NCI-H146 (cell line): ENCODE results near the gene EMC7.
"Not testable (repeated sequence)": the region's sequence is repeated elsewhere in the genome, so short reads cannot be mapped to it uniquely, and the experiment has no call there.

Source experiments
- DNase-seq: peaks from one replicate; lab custom pipeline; 2025; lab: John Stamatoyannopoulos, UW

Gene EMC7

DNA sequence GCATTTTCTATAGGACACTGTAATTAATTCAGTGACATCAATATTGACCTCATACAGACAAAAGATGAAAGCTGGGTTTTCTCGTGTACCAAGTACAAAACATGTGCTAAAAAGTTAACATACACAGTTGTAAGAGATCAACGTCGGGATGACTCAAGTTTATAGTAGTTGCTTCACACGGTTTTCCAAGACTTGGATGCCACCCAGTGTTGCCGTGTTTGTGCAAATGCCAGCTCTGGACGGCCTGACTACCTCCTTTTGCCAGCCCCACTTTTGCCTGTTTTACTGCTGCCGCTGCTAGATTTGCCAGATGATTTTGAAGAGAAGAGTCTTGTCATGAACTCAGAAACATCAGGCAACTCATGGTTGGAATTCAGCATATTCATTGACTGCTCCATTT is 17.6 kb downstream of the EMC7 start:
- no peak for DNase-seq

DNA sequence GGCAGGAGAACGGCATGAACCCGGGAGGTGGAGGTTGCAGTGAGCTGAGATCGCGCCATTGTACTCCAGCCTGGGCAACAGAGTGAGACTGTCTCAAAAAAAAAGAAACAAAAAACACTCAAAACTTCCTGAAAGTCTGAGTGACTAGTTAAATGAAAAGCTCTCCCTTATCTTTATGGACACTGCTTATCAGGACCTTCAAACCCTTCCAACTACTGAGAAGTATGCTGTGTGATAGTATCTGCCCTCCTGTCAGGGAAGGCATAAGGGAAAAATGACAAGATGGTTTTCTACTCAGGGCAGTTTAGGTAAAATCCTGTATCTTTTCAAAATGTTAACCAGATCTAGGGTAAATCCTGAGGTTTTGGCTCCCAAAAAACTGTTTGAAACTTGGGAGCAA is 21.8 kb downstream of the EMC7 start:
- no peak for DNase-seq

DNA sequence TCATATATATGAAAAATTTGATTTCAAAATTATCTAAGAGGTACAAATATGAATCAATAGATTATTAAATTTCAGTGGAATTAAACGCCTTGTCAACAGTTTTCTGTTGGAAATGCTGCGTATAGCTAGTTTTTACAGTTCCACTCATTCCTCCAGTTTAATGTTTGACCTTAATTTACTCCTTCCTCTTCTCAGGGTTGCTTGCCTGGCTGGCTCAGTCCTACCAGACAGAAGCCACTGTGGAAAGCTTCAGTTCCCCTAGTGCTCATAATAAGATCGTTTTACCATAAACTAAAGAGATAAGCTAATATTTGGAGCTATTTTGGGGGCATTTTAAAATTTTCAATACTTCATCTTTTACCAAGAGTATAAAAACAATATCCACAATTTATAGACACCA is 22.8 kb downstream of the EMC7 start:
- DNase-seq, result no peak

DNA sequence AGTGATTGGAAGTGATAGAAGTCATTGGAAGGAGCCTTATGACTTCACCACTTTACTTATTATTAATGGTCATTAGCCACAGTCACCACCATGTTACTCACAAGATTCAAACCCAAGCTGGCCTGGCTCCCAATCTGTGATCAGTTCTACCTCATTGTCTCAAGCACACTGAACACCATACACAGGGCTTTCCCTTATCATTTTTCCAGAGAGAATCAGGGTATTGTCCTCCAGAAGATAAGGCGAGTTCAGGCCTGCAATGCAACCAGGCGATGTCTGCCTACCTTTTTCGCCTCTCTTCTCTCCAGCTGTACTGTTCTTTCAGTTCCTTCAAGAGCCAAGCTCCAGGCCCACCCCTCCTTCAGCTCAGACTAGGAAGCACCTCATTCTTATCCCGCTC is 24.9 kb downstream of the EMC7 start:
- DNase-seq, result no peak

DNA sequence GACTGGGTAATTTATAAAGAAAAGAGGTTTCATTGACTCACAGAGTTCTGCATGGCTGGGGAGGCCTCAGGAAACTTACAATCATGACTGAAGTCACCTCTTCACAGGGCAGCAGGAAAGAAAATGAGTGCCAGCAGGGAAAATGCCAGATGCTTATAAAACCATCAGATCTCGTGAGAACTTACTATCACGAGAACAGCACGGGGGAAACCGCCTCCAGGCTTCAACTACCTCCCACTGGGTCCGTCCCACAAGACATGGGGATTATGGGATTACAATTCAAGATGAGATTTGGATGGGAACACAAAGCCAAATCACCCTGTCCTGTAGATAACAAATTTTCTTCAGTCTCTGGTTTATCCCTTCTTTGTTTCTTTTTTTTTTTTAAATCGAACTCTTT is 31.7 kb downstream of the EMC7 start:
- no peak for DNase-seq

GRCh38 chr15:34065941-34066340 is 35.7 kb downstream of the EMC7 start:
- no peak for DNase-seq

DNA sequence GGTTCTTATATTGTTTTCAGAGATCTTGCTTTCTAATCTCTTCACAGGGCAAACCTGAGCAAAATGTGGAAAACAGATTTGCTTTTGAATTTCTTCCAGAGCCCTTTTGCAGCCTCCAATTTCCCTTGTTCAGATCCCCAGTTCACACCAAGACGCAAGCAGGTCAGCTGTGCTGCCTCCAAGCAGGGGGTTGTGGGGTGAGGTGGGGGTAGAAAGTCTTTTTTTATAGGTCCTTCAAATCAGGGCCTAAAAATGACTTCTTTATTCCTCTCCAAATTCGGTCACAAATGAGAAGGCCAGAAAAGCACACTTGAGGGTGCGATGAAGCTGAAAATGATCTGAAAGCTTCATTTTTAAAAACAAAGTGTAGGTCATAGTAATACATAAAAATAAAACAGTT is 36.4 kb downstream of the EMC7 start:
- DNase-seq, result no peak

DNA sequence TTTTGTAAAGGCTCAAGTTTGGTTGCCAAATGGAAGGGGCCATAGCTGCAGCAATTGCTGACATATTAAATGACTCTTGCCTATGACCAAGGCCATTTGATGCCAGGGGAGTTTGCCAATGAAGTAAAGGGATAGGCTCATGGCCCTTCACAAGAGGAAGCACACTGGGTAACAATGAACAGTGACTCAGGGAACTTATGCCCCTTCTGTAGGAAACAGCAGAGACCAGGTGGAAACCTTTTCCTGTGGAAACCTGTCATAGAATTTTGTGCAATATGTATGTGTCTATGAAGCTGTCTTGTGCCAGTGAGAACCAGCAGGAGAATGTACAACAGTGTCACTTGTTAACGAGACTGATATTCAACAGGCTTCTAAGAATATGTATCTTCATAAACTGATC is 37.2 kb downstream of the EMC7 start:
- no peak for DNase-seq

DNA sequence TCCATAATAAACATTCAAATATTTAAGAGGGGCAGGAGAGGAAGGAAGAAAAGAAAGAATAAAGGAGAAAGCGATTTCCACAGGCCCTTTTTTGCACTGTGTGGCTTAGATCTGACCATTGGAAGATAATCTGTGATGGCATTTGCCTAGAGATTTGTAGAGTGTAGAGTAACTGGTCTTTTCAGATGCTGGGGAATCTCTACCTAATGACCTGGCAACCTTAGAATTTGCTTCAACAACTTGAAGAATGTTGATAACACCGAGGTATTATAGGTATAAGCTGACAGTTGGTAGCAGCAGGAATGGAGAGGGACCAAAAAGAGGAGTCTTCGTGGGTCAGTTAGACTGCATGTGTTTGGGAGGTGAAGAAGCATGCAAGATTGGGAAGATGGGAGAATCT is 41.7 kb downstream of the EMC7 start:
- DNase-seq, result no peak

DNA sequence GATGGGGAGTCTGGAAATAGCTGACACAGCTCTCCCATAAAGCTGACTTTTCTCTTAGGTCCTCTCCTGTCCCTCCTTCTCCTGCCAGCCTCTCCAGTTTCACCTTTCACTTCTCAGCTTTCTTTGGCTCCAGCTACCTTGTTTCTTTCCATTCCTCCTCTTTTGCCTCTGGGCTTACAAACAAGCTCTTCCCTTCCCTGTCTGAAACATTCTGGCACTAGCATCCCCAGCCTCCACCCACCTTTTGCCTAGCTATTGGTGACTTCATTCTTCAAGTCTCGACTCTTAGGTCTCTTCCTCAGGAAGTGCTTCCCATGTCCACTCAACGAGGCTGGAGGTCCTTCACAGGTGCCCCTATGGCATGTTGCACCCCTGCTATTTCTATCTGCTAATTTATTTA is 42.2 kb downstream of the EMC7 start:
- no peak for DNase-seq

DNA sequence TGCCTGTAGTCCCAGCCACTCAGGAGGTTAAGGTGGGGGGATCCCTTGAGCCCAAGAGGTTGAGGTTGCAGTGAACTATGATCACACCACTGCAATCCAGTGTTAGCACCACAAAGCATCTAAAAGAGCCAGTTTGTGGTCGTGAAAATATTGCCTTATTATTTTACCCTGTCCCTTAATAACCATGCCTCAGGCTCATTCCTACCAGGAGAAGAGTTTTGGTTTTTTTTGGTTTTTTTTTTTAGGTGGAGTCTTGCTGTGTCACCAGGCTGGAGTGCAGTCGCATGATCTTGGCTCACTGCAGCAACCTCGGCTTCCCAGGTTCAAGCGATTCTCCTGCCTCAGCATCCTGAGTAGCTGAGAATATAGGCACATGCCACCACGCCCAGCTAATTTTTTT is 44.8 kb downstream of the EMC7 start:
- DNase-seq, result no peak

DNA sequence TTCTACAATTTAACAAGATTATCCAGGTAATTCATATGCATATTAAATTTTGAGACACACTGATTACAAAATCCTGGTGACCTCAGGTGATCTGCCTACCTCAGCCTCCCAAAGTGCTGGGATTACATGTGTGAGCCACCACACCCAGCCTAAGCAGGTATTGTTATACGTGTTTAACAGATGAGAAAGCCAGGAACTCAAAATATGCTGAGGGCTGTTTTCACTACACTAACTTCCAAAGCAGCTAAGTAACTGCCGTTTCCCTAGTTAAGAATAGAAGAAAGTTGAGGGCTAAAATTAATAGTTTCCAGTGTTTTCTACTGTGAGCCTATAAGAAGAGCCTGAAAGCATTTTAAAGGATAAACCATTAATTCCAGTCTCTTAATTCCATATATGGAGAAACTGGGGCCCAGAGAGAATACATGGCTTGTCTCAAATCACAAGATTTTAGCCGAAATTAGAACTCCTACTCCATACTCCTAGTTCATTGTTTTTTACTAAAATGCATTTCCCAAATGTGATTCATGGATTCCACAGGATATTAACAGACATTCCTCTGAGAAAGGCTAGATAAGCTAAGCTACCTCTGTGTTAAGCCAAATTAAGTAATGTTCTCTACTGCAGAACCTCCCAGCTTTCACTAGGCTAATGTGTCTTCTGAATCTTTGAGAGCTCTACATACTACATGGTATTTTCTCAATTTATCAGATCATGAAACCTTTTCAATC is 45.6 kb downstream of the EMC7 start:
- no peak for DNase-seq

DNA sequence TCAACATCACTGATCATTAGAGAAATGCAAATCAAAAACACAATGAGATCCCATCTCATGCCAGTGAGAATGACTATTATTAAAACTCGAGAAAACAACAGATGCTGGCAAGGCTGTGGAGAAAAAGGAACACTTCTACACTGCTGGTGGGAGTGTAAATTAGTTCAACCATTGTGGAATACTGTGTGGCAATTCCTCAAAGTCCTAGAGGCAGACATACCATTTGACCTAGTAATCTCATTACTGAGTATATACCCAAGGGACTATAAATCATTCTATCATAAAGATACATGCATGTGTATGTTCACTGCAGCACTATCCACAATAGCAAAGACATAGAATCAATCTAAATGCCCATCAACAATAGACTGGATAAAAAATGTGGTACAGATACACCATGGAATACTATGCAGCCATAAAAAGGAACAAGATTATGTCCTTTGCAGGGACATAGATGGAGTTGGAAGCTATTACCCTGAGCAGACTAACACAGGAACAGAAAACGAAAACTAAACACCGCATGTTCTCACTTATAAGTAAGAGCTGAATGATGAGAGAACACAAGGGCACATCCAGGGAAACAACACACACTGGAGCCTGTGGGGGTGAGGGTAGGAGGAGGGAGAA is 47.5 kb downstream of the EMC7 start:
- DNase-seq, result no peak

GRCh38 chr15:34050385-34050784 is 51.3 kb downstream of the EMC7 start:
- DNase-seq, result not testable (repeated sequence)

DNA sequence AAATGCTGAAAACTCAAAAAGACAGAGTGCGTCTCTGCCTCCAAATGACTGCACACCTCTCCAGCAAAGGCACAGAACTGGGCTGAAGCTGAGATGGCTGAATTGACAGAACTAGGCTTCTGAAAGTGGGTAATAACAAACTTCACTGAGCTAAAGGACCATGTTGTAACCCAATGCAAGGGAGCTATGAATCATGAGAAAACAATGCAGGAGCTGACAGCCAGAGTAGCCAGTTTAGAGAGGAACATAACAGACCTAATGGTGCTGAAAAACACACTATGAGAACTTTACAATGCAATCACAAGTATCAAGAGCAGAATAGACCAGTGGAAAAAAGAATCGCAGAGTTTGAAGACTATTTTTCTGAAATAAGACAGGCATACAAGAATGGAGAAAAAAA is 52.5 kb downstream of the EMC7 start:
- DNase-seq, result no peak

- peak; percentile 13 for DNase-seq
These were observed 53.5 kb downstream of the EMC7 start for GRCh38 chr15:34047893-34048775.

DNA sequence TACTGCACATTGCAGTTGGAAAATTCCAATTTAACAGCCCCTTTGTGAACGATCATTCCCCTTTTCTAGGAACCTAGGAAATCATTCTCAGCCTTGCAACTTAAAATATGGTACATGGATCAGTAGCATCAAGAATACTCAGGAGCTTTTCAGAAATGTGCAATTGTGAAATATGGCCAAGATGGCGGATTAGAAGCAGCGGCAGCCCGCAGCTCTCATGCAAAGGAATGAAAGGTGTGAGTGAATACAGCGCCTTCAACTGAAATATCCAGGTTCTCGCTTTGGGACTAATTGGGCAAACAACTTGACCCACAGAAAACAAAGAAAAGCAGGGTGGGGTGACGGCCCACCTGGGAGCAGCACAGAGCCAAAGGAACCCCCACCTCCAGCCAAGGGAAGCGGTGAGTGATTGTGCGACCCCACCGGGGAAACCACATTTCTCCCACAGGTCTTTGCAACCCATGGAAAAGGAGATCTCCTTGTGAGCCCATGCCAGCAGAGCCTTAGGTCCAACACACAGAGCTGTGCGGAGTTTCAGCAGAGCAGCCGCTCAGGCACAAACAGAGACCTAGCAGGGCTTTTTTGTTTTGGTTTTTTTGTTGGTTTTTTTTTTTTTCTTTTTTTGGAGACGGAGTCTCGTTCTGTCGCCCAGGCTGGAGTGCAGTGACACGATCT is 55.1 kb downstream of the EMC7 start:
- peak; percentile 43 for DNase-seq

GRCh38 chr15:34043813-34044212 is 57.8 kb downstream of the EMC7 start:
- DNase-seq, result no peak

DNA sequence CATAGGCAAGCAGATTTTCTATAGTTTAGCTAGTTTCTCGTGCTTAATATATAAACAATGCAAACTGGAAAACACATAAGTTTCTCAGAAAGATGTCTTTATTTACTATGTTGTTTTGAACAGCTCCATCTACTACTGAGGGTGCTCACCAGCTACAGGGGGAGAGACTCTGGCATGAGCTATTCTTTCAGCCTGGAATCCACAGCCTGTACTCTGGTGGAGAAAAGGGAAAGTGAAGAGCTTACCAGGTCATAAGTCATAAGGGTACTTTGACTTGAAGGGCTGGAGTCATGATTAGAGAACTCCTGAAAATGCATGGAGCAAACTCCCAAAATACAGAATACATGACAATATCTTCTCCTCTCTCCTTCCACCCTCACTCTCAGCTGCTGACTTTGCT is 58.3 kb downstream of the EMC7 start:
- DNase-seq, result no peak

DNA sequence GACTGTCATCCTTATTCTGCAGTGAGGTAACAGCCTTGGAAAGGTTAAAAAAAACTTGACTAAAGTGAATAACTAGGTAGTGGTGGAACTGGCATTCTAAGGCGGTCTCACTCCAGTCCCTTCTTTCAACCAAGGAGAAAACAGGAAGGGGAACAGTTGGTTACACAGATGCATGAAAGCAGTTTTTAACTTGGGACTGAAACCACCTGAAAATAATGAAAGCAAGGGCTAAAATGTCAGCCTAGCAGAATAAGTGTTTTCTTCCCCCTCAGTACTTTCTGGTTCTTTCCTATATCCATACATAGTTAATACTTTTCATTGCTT is 61.9 kb downstream of the EMC7 start:
- no peak for DNase-seq

GRCh38 chr15:34038871-34039789 is 62.5 kb downstream of the EMC7 start, which contains the start of gene AVEN:
Gene AVEN, minus strand, starts transcription at chr15:34039204. Its CDS starts 158 bp downstream, at chr15:34039046.
- peak; percentile 51 for DNase-seq
